Embryonic facial prominence (tissue), 1 donor: ENCODE data around the gene PRKACB.

Source experiments
- DNase-seq: peaks from one replicate; pipeline ENCODE4 v3.0.0-alpha.2; 2016; ENCODE audit errors: extremely low spot score

PRKACB gene

DNA sequence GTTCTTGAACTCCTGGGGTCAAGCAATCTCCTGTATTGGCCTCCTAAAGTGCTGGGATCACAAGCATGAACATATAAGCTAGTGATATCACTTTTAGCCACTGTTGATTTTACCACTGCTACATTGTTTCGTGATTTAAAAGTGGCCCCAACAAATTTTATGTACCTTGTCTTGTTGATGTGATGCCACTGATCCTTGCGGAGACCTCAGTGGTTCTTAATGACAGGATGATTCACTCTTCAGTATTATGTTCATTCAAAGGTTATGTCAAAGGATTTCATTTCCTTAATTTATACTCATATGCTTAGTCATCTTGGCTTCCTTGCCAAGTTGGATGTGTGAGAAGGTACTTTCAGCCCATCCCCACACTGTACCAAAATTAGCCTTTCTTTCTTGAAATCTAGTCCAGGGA is 12.1 kb downstream of the PRKACB start:
- DNase-seq: no peak

- no peak for DNase-seq
These were observed 15.6 kb downstream of the PRKACB start for GRCh38 chr1:84159533-84160240.

DNA sequence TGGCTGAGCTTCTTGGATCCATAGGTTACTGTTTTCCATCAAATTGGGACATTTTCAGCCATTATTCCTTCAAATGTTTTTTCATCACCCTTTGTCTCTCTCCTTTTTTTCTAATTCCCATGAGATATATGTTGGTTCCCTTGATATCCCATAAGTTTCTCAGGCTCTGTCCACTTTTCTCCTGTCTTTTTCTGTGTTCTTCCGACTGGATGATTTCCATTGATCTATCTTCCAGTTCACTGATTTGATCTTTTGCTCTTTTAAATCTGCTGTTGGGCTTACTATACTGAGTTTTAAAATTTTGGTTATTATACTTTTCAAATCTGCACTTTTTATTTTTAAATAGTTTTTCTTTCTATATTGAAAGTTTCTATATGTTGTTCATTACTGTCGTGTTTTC is 18.2 kb downstream of the PRKACB start:
- DNase-seq: no peak

DNA sequence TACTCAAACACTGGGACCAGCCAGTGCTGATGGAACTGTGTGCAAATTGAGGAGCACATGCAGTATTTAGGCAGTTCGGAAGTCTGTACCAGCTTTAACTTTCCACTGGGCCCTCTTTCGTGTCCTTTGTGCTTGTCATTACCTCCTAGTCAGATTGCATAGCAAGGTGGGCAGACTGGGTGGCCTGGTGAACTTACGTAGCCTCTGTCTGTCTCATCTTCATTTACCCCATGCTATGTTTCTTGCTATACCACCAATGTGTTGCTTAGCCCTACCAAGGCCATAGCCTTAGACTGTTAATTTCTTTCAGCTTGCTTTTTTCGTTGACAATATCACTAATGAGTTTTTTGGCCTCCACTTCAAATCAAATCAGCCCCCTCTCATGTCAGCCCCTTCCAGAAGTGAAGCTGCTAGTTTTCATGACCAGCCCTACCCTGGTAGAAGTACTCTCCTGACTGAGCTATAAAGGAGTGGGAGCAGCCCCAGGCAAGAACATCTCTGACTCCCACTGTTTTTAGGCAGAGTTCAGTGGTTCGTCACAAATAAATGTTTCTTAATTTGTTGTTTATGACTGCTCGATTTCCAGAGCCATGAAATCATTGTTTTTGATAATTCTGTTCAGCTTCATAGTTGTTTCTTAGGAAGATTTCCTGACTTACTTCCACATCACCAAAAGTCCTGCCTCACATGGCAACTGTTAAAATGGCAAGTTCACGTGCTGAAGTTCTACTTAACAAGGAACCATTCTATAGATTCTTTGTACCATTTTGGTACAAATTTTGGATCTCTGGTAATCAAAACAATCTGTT is 19.3 kb downstream of the PRKACB start:
- no peak for DNase-seq

GRCh38 chr1:84164161-84164560 is 20.1 kb downstream of the PRKACB start:
- no peak for DNase-seq

DNA sequence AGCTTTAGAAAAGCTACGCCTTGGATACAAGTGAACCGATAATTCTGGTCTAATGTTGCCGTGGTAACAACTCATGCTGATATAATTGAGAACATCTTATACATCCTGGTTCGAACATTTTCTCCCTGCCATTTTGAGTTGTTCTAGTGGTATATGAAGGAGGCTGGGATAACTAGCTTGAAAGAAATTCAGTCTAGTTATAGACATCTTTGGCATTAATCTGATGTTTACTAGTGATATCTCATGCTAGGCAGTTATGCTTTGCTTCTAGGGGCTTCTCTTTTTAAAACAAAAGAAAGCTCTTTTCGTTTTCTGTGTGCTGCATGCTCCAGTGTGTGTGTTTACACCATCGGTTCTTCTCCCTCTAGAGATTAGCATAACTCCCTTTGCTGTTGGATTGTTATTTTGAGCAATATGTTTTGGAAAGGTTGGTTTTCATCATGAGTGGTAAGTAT is 20.5 kb downstream of the PRKACB start:
- peak; percentile 22 for DNase-seq

DNA sequence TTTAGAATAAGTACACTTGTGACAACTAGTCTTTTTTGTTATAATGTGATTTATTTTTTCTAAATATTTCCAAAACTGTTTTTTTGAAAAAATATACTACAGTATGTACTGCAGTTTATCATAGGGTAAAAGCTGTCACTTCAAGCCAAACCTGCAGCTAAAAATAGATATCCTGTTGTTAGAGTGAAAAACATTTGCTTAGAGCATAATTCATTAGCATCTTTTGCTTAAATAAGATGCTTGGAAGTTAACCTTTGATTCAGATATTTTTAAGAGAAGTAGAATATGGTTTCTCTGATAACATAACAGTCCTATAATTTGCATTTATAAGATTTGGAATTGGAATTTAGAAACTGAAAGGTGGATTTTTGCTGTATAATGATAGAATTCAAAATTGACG is 21.5 kb downstream of the PRKACB start:
- no peak for DNase-seq

- DNase-seq: no peak
These were observed 22.7 kb downstream of the PRKACB start for GRCh38 chr1:84166797-84167196.

- DNase-seq: no peak
These were observed 24.7 kb downstream of the PRKACB start for GRCh38 chr1:84168783-84169182.

GRCh38 chr1:84170171-84170570 is 26.1 kb downstream of the PRKACB start:
- no peak for DNase-seq

DNA sequence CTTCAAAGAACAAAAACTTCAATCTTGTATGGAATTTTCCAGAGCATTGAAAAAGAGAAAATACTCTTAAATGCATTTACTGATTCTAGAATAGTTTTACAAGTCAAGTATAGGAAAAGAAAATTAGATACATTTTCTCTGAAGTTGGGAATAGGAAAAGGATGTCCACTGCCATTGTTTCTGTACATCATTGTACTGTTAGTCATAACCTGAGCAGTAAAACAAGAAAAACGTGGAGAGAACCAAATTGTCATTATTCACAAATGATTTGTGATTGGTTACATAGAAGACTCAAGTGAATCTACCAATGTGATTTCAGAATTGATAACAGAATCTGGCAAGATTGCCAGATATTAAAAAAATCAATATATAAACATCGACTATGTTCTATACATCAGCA is 27.4 kb downstream of the PRKACB start:
- no peak for DNase-seq

- no peak for DNase-seq
These were observed 30.0 kb downstream of the PRKACB start for GRCh38 chr1:84174051-84174556.

GRCh38 chr1:84181350-84182005 is 37.4 kb downstream of the PRKACB start:
- DNase-seq: no peak

GRCh38 chr1:84190455-84190854 is 46.4 kb downstream of the PRKACB start:
- no peak for DNase-seq

DNA sequence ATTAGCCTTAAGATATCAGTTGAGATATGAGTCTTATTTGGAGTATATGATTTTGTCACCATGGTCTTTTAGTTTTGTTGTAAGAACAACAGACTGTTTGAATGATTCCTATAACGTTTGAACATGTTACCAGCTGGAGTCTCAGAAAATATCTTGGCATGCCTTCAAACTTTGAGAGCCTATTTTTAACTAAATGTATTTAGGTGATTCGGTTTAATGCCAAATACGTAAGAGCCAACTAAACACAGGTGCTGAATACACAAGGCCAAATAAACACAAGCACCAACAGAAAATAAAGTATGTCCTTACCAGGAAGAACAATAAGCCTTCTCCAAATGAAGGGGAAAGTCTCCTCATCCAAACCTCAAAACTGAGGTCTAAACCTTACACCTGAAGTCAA is 48.6 kb downstream of the PRKACB start:
- DNase-seq: no peak

GRCh38 chr1:84198832-84199231 is 54.8 kb downstream of the PRKACB start:
- DNase-seq: no peak

DNA sequence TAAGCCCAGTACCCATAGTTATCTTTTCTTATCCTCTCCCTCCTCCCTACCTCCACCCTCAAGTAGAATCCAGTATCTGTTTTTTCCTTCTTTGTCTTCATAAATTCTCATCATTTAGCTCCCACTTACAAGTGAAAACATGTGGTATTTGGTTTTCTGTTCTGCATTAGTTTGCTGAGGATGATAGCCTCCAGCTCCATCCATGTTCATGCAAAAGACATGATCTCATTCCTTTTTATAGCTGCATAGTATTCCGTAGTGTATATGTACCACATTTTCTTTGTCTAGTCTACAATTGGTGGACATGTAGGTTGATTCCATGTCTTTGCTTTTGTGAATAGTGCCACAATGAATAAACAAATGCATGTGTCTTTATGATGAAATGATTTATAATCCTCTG is 55.2 kb downstream of the PRKACB start:
- no peak for DNase-seq

- DNase-seq: no peak
These were observed 58.1 kb downstream of the PRKACB start for GRCh38 chr1:84202126-84202525.

- DNase-seq: no peak
These were observed 62.3 kb downstream of the PRKACB start for GRCh38 chr1:84206375-84206774.

DNA sequence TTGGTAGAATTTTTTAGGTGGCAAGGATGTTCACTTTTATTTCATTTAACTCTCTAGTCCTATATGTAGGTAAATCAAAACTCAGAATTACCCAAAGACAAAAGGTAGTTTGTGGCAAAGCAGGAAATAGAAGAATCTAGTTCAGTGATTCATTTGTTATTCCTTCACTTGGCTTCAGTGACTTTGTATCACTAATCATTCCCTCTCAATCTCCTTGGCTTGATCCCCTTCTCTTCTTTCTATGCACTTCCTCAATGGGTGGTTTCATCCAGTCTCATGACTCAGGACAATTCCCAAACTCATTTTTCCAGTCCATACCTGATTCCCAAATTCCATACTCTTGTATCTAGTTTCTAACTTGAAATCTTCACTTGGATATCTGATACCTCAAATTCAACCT is 64.9 kb downstream of the PRKACB start:
- no peak for DNase-seq

GRCh38 chr1:84214115-84214956 is 70.3 kb downstream of the PRKACB start:
- DNase-seq: no peak

DNA sequence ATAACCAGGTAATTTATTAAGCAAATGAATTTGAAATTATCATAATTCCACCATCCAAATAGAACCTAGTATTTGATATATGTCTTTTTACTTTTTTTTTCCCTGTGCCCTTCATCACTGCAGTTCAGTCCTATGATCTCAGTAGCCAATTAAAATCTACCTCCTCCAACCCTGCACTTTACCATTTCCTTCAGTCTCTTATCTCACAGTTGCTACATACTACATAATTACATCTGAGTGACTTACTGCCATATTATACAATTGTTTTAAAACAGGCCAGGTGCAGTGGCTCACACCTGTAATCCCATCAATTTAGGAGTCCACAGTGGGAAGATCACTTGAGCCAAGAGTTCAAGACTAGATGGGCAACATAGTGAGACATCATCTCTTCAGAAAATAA is 73.2 kb downstream of the PRKACB start:
- DNase-seq: no peak
